CD14-positive monocyte (primary cell): ENCODE data around the gene PDE4B. TPM values are rescaled to one million over a fixed set of nuclear protein-coding genes. Genes with fewer than 3 reads are reported as not detected.

Source experiments
- DNase-seq, 3 donors: peaks; one replicate each; pipeline ENCODE4 v3.0.0-alpha.2; 2011 to 2022
- H2AFZ ChIP-seq: 2 replicates; pipeline ENCODE4 v1.6.0; 2012; ENCODE audit warnings: mild to moderate bottlenecking, low read depth, low read length, inconsistent platforms; ENCODE audit not compliant: insufficient read depth, poor library complexity, severe bottlenecking
- H3K27ac ChIP-seq, 2 donors: 1 replicate in 1 of 2; 2 replicates in 1 of 2; pipeline ENCODE4 v1.5.1; 2012 to 2013; ENCODE audit warnings: low read length in 2 of 2, control low read depth in 1 of 2, inconsistent platforms in 1 of 2, low read depth in 1 of 2, mild to moderate bottlenecking in 1 of 2
- H3K27me3 ChIP-seq, 2 donors: one replicate each; pipeline versions ENCODE4 v1.6.0 to v1.6.1; 2011 to 2013; ENCODE audit warnings: low read length in 2 of 2; ENCODE audit not compliant: control insufficient read depth in 2 of 2, insufficient read depth in 2 of 2
- H3K36me3 ChIP-seq, 2 donors: replicated peaks in 1 of 2; 1 replicate in 1 of 2; 2 replicates in 1 of 2; pipeline versions ENCODE4 v1.5.1 to v1.6.1; 2012 to 2013; ENCODE audit warnings: low read length in 2 of 2, control low read depth in 1 of 2, inconsistent platforms in 1 of 2, mild to moderate bottlenecking in 1 of 2; ENCODE audit not compliant: insufficient read depth in 2 of 2, control insufficient read depth in 1 of 2
- H3K4me1 ChIP-seq, 2 donors: 1 replicate in 1 of 2; 2 replicates in 1 of 2; pipeline versions ENCODE4 v1.5.1 to v1.6.1; 2012 to 2013; ENCODE audit warnings: low read length in 2 of 2, control low read depth in 1 of 2, inconsistent platforms in 1 of 2, mild to moderate bottlenecking in 1 of 2, moderate library complexity in 1 of 2; ENCODE audit not compliant: insufficient read depth in 2 of 2, control insufficient read depth in 1 of 2
- H3K4me2 ChIP-seq: replicated peaks from 2 replicates; pipeline ENCODE3; 2012; ENCODE audit warnings: low read length, moderate library complexity, mild to moderate bottlenecking; ENCODE audit not compliant: poor library complexity, severe bottlenecking; ENCODE audit errors: extremely low read depth
- H3K4me3 ChIP-seq, 3 experiments: fragments of 200-600 bp in 1 of 3; sonication (generic) in 1 of 3; replicated peaks in 1 of 3; 1 replicate in 2 of 3; 2 replicates in 1 of 3; pipeline ENCODE4 v1.5.1; 2011 to 2013; ENCODE audit warnings: low read length in 3 of 3, mild to moderate bottlenecking in 3 of 3, control low read depth in 2 of 3, low read depth in 2 of 3, inconsistent platforms in 1 of 3, moderate library complexity in 1 of 3
- H3K79me2 ChIP-seq: 2 replicates; pipeline ENCODE4 v1.6.0; 2012; ENCODE audit warnings: mild to moderate bottlenecking, control low read depth, inconsistent platforms, low read length, moderate library complexity; ENCODE audit not compliant: insufficient read depth
- H3K9ac ChIP-seq: 2 replicates; pipeline ENCODE4 v1.6.0; 2017; ENCODE audit warnings: low read length, mild to moderate bottlenecking; ENCODE audit not compliant: insufficient read depth, poor library complexity, severe bottlenecking
- H3K9me3 ChIP-seq, 2 donors: replicated peaks in 1 of 2; 1 replicate in 1 of 2; 2 replicates in 1 of 2; pipeline versions ENCODE4 v1.5.1 to v1.6.1; 2012 to 2013; ENCODE audit warnings: low read length in 2 of 2, control low read depth in 1 of 2; ENCODE audit not compliant: control insufficient read depth in 1 of 2, insufficient read depth in 1 of 2
- H4K20me1 ChIP-seq: 2 replicates; pipeline ENCODE4 v1.6.0; 2012; ENCODE audit warnings: mild to moderate bottlenecking, low read length, control low read depth, moderate library complexity; ENCODE audit not compliant: insufficient read depth
- H3K27ac Mint-ChIP-seq, 7 donors: one replicate each; pipeline ENCODE4 v1.8.0; 2020; ENCODE audit warnings: mild to moderate bottlenecking in 7 of 7, mixed read lengths in 7 of 7, moderate library complexity in 6 of 7, inconsistent platforms in 2 of 7
- H3K27me3 Mint-ChIP-seq, 3 donors: one replicate each; pipeline ENCODE4 v1.8.0; 2021 to 2022; ENCODE audit warnings: low read depth in 3 of 3, mild to moderate bottlenecking in 3 of 3, mixed read lengths in 3 of 3, moderate library complexity in 3 of 3, inconsistent platforms in 1 of 3
- H3K36me3 Mint-ChIP-seq, 2 donors: one replicate each; pipeline ENCODE4 v1.8.0; 2020; ENCODE audit warnings: mixed read lengths in 2 of 2, inconsistent platforms in 1 of 2, mild to moderate bottlenecking in 1 of 2
- H3K4me1 Mint-ChIP-seq: one replicate; pipeline ENCODE4 v1.8.0; 2020; ENCODE audit warnings: mild to moderate bottlenecking, mixed read lengths
- H3K4me3 Mint-ChIP-seq, 2 donors: one replicate each; pipeline ENCODE4 v1.8.0; 2020; ENCODE audit warnings: mild to moderate bottlenecking in 2 of 2, mixed read lengths in 2 of 2, moderate library complexity in 1 of 2
- H3K9me3 Mint-ChIP-seq, 7 donors: one replicate each; pipeline ENCODE4 v1.8.0; 2020 to 2022; ENCODE audit warnings: mixed read lengths in 7 of 7, mild to moderate bottlenecking in 6 of 7, moderate library complexity in 6 of 7, inconsistent platforms in 2 of 7
- CTCF ChIP-seq: fragments of 200-600 bp; IDR thresholded peaks from one replicate; pipeline ENCODE4 v1.8.0; 2022; ENCODE audit warnings: antibody characterized with exemption, mild to moderate bottlenecking
- WGBS: methylation state at CpG from one replicate; pipeline ENCODE4 v1.1.5; 2013; ENCODE audit warnings: missing lambda C conversion rate; ENCODE audit not compliant: insufficient coverage; 5-methylcytosine and 5-hydroxymethylcytosine counted together
- intact Hi-C, 2 donors: fragments of 100-400 bp; cut with micrococcal nuclease; formaldehyde crosslinking; loops; one replicate each; pipeline versions ENCODE4 v1.15.0 to v1.15.1; 2023
- polyA plus RNA-seq, 3 donors: library from polyadenylated mRNA; depleted of rRNA in 1 of 3; unstranded in 2 of 3; stranded (reverse) in 1 of 3; fragments of 300-500 nt in 2 of 3; fragments of >200 nt in 1 of 3; fragmentation: Illumina TruSeq in 2 of 3; gene quantifications; 1 replicate in 2 of 3; 2 replicates in 1 of 3; pipeline ENCODE4 v1.2.3, GENCODE V29; 2012 to 2021

The PDE4B gene
- polyA plus RNA-seq, 3 donors: 17.2 to 52.8 (median 25.2) TPM

GRCh38 chr1:65949230-65949626, 156.5 kb downstream of the PDE4B start:
- no peak overlapping the region for H3K4me3 Mint-ChIP-seq

GRCh38 chr1:65949933-65950332, 157.2 kb downstream of the PDE4B start:
- TF ChIP-seq CTCF: no peak
- H3K79me2 ChIP-seq: no peaks in the 10 kb centered on the region
- H3K4me1 ChIP-seq: no peaks in the 10 kb centered on the region
- Mint-ChIP-seq H3K36me3 (no peaks in the 10 kb centered on the region), H3K27me3 (peaks cover 0 to 2% (median 0%) of the 10 kb centered on the region in 3 donors), H3K4me3 (no peak overlapping the region), H3K4me1 (no peaks in the 10 kb centered on the region), H3K9me3 (no peaks in the 10 kb centered on the region), H3K27ac (no peak overlapping the region)
- H4K20me1 ChIP-seq: no peaks in the 10 kb centered on the region
- no peak overlapping the region for H3K9ac ChIP-seq
- no peak overlapping the region for H3K4me3 ChIP-seq
- H3K36me3 ChIP-seq: no peaks in the 10 kb centered on the region
- H3K27me3 ChIP-seq: no peaks in the 10 kb centered on the region
- H2AFZ ChIP-seq: no peak overlapping the region
- no peak overlapping the region for H3K4me2 ChIP-seq
- no peak overlapping the region for H3K27ac ChIP-seq
- intact Hi-C loops: no loop called here
- no peak for DNase-seq
- H3K9me3 ChIP-seq: no peaks in the 10 kb centered on the region
- WGBS: no CpG with 5 or more reads among the region's 3 CpGs

More at GRCh38 chr1:65949230-65949626, 156.5 kb downstream of the PDE4B start:
- H3K27ac ChIP-seq: no peak overlapping the region
- H3K4me2 ChIP-seq: no peak overlapping the region
- H3K4me3 ChIP-seq: no peak overlapping the region
- Mint-ChIP-seq H3K27ac (no peak overlapping the region), H3K36me3 (no peaks in the 10 kb centered on the region), H3K27me3 (peaks cover 0 to 2% (median 0%) of the 10 kb centered on the region in 3 donors), H3K4me1 (no peaks in the 10 kb centered on the region), H3K9me3 (no peaks in the 10 kb centered on the region)
- 100% methylated on average over 2 of the region's 2 CpGs for WGBS
- H3K36me3 ChIP-seq: no peaks in the 10 kb centered on the region
- H3K9me3 ChIP-seq: no peaks in the 10 kb centered on the region
- no peaks in the 10 kb centered on the region for H3K27me3 ChIP-seq
- no peak overlapping the region for H3K9ac ChIP-seq
- H2AFZ ChIP-seq: no peak overlapping the region
- no peaks in the 10 kb centered on the region for H3K4me1 ChIP-seq
- H3K79me2 ChIP-seq: no peaks in the 10 kb centered on the region
- no peaks in the 10 kb centered on the region for H4K20me1 ChIP-seq
- no peak for TF ChIP-seq CTCF
- no peak for DNase-seq
- intact Hi-C loops: no loop called here
